HG03521 (cell line): Measurements from ENCODE around the gene KIF16B.

Source experiments
- ATAC-seq: cut with Tn5 transposase; IDR thresholded peaks from one replicate; pipeline ENCODE4 v1.9.1; 2021; ENCODE audit warnings: mild to moderate bottlenecking, moderate library complexity; ENCODE audit not compliant: unreplicated experiment

Gene KIF16B

DNA sequence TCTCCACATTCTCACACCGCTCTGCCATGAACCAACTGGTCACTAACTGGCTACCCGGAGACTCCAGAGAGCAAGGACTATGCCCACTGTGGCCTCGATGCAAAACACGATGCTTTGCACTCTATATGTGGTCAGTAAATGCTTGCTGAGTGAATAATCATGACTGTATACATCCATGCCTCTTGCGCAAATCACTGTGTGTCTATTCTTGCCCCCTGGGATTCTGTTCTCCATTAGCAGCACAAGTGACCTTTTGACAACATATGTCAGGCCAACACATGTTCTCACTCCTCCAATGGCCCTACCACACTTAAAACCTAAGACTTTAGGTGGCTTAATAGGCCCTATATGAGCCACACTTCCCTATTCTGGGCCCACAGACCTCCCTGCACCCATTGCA lies 16.9 kb downstream of the KIF16B start:
- ATAC-seq, result no peak

GRCh38 chr20:16555754-16556153 lies 17.5 kb downstream of the KIF16B start:
- ATAC-seq, result no peak

GRCh38 chr20:16554766-16555543 lies 18.3 kb downstream of the KIF16B start:
- ATAC-seq, result no peak

- ATAC-seq, result no peak
Measured at GRCh38 chr20:16553684-16554083, 19.6 kb downstream of the KIF16B start.

DNA sequence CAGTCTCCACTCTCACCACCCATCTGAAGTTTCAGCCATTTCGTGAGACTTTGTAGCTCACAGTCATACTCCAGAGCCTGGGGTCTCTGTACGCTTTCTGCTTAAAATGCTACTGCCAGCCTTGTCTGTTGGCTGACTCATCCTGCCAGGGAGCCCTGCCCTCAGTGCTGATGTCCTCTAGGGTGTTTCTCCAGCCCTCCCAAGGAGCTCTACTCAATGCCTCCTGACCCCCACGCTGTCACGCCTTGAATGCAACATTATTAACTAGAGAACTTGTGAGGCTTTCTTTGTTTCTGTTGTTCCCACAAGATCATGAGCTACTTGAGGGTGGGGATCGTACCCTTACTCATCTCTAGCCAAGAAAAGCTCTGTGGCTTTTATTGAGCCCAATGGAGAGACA lies 20.1 kb downstream of the KIF16B start:
- no peak for ATAC-seq

GRCh38 chr20:16552015-16552414 lies 21.2 kb downstream of the KIF16B start:
- ATAC-seq, result no peak

DNA sequence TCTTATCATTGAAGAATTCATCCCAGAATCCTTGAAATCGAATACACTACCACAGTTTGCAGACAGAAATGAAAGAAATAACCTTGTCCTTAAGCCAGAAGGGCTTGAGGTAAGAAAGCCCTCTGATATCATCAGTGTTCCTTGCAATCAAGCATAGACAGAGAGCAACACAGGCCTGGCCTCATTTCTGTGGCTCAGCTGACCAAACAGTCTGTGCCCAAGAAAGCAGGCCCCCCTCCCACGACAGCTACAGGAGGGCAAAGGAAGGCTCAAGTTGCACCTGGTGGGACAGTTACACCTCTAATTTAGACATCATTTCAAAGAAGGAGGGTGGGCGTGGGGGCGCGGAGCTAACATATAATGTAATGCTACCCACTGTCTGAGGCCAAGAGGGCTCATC lies 21.6 kb downstream of the KIF16B start:
- no peak for ATAC-seq

- ATAC-seq, result no peak
Measured at GRCh38 chr20:16548068-16548672, 25.1 kb downstream of the KIF16B start.

DNA sequence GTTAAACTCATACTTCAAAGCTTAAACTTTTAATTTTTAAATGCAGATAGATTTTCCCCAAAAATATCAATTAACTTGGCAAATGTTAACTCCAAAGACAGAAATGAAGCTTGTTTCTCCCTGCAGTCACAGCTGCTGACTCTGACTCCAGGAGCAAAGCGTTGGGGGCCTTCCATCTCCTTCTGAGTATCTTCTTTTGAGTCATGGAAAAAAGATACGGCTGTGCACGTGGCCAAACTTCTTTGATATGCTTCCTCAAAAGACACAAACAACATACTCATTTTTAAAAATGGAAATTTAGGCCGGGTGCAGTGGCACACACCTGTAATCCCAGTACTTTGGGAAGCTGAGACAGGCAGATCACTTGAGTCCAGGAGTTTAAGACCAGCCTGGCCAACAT lies 28.3 kb downstream of the KIF16B start:
- no peak for ATAC-seq

GRCh38 chr20:16542477-16542876 lies 30.8 kb downstream of the KIF16B start:
- ATAC-seq, result no peak

DNA sequence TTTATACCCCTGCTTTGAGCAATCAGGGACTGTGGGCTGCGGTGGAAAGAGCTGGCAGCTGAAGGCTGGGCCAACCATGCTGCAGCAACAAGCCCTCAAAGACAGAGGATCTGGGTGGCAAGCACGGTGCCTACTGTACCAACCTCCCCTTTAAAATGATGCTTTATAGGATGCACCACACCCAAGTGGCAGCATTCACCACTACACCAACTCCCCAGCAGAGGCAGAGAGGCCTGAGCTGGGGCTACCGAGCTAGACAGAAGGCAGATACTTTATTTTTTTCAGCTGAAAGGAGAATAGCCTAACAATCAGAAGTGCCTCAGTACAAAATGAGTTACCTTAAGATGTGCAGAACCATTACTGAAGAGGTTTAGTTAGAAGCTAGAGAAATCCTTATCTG lies 31.4 kb downstream of the KIF16B start:
- no peak for ATAC-seq

- no peak for ATAC-seq
Measured at GRCh38 chr20:16541226-16541625, 32.0 kb downstream of the KIF16B start.

GRCh38 chr20:16539280-16540021 lies 33.8 kb downstream of the KIF16B start:
- ATAC-seq, result no peak

GRCh38 chr20:16538779-16539178 lies 34.5 kb downstream of the KIF16B start:
- ATAC-seq, result no peak

DNA sequence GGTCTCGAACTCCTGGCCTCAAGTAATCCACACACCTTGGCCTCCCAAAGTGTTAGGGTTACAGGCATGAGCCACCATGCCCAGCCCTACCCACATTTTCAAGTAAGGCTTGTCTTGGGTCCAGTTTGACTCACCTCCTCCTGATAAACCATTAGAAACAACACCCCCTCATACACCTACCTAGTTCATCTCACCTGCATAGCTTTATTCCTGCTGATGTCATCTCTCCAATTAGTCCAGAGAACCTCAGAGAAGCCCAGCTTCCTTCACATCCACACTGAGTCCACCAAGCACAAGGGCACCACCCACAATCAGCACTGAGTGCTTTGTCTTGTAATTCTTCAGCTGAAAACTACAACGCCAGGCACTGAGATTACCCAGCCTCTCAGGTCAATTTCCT lies 35.3 kb downstream of the KIF16B start:
- ATAC-seq, result no peak

DNA sequence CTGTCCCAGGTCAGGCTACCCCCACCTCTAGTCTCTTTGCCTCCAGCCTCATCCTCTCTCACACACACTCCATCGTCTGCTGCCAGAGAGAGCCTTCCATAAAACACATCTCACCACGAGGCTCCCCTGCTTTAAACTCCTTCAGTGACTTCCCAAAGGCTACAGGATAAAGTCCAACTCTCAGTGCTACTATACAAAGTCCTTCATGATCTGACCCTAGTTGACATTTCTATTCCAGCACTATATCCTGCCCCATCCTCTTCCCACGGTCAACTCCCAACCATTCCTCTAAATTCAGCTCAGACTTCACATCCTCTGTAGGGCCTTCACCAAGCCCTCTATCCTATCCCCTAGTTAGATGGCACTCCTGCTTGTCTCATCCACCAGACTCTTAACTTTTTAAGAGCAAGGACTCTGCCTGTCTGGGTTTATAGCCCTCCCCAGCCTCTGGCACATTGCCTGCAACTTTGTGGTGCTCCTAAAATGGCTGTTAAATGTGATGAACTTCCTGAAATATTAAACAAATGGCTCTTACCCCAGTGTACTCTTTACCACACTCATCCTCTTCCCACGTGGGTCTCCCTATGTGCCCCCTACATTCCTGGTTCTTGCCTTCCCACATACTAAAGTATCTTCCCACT lies 36.1 kb downstream of the KIF16B start:
- ATAC-seq, result no peak

DNA sequence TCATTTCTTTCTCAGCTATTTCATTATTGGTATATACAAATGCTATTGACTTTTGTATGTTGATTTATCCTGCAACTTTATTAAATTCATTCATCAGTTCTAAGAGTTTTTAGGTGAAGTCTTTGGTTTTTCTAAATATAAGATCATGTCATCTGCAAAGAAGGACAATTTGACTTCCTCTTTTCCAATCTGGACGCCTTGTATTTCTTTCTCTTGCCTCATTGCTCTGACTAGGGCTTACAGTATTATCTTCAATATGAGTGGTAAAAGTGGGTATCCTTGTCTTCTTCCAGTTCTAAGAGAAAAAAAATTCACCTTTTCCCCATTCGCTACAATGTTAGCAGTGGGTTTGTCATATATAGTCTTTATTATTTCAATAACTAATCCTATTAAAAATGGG lies 38.0 kb downstream of the KIF16B start:
- ATAC-seq, result no peak

GRCh38 chr20:16533502-16533901 lies 39.7 kb downstream of the KIF16B start:
- no peak for ATAC-seq

- ATAC-seq, result no peak
Measured at GRCh38 chr20:16531485-16531884, 41.8 kb downstream of the KIF16B start.

GRCh38 chr20:16530201-16530681 lies 43.0 kb downstream of the KIF16B start:
- ATAC-seq, result no peak

DNA sequence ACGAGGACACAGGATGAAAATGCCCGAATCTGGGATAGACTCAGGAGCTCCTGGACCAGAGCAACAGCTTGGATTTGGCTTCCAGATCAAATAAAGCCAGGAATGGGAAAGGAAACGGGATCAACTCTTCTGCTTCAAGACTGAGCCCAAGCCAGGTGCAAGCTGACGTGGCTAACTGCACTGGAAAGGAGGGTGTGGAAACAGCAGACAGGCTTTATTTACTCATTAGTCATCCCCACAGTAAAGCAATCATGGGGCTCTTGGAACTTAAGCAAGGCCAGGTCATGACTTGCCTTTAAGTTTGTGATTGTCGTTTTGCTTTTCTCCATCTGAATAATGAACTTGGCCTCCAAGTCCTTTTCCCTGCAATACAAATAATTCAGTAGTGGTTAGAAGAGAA lies 45.2 kb downstream of the KIF16B start:
- no peak for ATAC-seq
